Tibial nerve (tissue), 4 donors: ENCODE measurements around the gene NETO1. TPM values are rescaled to one million over a fixed set of nuclear protein-coding genes. Genes with fewer than 3 reads are reported as not detected.

Source experiments
- DNase-seq, 2 donors: peaks; one replicate each; pipeline ENCODE4 v3.0.0-alpha.2; 2019; ENCODE audit warnings: low spot score in 2 of 2
- H3K27ac ChIP-seq, 4 donors: fragments of 200-600 bp; sonication (generic) in 3 of 4; one replicate each; pipeline ENCODE4 v1.5.1; 2017 to 2019; ENCODE audit warnings: mild to moderate bottlenecking in 1 of 4
- H3K27me3 ChIP-seq, 2 donors: fragments of 200-600 bp; sonication (generic) in 1 of 2; one replicate each; pipeline versions ENCODE4 v1.5.1 to v1.6.0; 2017 to 2019
- H3K36me3 ChIP-seq, 3 donors: fragments of 200-600 bp; sonication (generic); one replicate each; pipeline ENCODE4 v1.5.1; 2018 to 2019
- H3K4me1 ChIP-seq, 4 donors: fragments of 200-600 bp; sonication (generic) in 3 of 4; one replicate each; pipeline ENCODE4 v1.5.1; 2017 to 2019
- H3K4me3 ChIP-seq, 4 donors: fragments of 200-600 bp; sonication (generic) in 3 of 4; one replicate each; pipeline ENCODE4 v1.5.1; 2017 to 2019; ENCODE audit warnings: mild to moderate bottlenecking in 1 of 4, moderate library complexity in 1 of 4
- H3K9me3 ChIP-seq, 4 donors: fragments of 200-600 bp; sonication (generic) in 3 of 4; one replicate each; pipeline ENCODE4 v1.5.1; 2017 to 2019
- EP300 ChIP-seq, 2 donors: sonication (generic); formaldehyde crosslinking; IDR thresholded peaks; one replicate each; pipeline ENCODE4 v1.6.1; 2017; ENCODE audit warnings: antibody characterized with exemption in 2 of 2, mild to moderate bottlenecking in 1 of 2
- POLR2A ChIP-seq, 2 donors: fragments of 450-650 bp; IDR thresholded peaks; one replicate each; pipeline ENCODE4 v1.6.1; 2017; ENCODE audit warnings: antibody characterized with exemption in 2 of 2, mild to moderate bottlenecking in 2 of 2, moderate library complexity in 2 of 2
- WGBS, 2 donors: methylation state at CpG; one replicate each; pipeline ENCODE4 v1.1.5; 2018; 5-methylcytosine and 5-hydroxymethylcytosine counted together
- total RNA-seq, 4 donors: library from RNA; depleted of rRNA; stranded (reverse); fragments of >200 nt; gene quantifications; one replicate each; pipeline ENCODE4 v1.1.0, GENCODE V29; 2016
- TF ChIP-seq, protein P1 (sequence below), 5 experiments: fragments of 200-600 bp in 3 of 5; fragments of 450-650 bp in 2 of 5; sonication (generic) in 3 of 5; IDR thresholded peaks; one replicate each; pipeline ENCODE4 v1.5.1; 2016 to 2019; ENCODE audit warnings: antibody characterized with exemption in 5 of 5, mild to moderate bottlenecking in 3 of 5, moderate library complexity in 2 of 5

Gene NETO1
- total RNA-seq, 4 donors from 2014 or later = 0.59 to 14.7 (median 0.64) TPM

DNA sequence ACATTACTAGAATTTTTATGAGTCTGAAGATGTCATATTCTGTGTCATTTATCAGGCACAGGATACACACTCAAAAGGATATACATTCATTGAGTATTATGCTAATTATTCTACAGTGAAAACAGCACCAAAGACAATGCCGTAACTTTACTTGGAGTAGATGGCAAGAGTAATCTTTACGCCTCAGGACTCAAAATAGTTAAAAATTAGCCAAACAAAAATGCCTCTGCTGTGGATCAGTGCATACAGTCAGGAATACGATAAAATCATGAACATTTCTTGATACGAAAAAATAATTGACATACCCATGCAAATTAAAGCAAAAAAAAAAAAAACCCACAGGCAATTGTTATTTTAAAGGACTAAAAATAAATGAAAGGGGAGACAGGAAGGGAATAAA, 129.7 kb downstream of the NETO1 start:
- TF ChIP-seq EP300 (IDR thresholded peaks at IDR 0.05) = no peak
- TF ChIP-seq, protein P1, sequence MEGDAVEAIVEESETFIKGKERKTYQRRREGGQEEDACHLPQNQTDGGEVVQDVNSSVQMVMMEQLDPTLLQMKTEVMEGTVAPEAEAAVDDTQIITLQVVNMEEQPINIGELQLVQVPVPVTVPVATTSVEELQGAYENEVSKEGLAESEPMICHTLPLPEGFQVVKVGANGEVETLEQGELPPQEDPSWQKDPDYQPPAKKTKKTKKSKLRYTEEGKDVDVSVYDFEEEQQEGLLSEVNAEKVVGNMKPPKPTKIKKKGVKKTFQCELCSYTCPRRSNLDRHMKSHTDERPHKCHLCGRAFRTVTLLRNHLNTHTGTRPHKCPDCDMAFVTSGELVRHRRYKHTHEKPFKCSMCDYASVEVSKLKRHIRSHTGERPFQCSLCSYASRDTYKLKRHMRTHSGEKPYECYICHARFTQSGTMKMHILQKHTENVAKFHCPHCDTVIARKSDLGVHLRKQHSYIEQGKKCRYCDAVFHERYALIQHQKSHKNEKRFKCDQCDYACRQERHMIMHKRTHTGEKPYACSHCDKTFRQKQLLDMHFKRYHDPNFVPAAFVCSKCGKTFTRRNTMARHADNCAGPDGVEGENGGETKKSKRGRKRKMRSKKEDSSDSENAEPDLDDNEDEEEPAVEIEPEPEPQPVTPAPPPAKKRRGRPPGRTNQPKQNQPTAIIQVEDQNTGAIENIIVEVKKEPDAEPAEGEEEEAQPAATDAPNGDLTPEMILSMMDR (IDR thresholded peaks at IDR 0.05) = no peak
- no peak for TF ChIP-seq POLR2A (IDR thresholded peaks at IDR 0.05)
- Histone ChIP-seq H3K4me3 (no peak overlapping the region), H3K27me3 (no peaks in the 10 kb centered on the region), H3K4me1 (no peaks in the 10 kb centered on the region), H3K9me3 (no peaks in the 10 kb centered on the region), H3K27ac (no peak overlapping the region), H3K36me3 (no peaks in the 10 kb centered on the region)
- no peak for DNase-seq
- 76 to 80% methylated on average over 4 of the region's 4 CpGs for WGBS, 2 donors

DNA sequence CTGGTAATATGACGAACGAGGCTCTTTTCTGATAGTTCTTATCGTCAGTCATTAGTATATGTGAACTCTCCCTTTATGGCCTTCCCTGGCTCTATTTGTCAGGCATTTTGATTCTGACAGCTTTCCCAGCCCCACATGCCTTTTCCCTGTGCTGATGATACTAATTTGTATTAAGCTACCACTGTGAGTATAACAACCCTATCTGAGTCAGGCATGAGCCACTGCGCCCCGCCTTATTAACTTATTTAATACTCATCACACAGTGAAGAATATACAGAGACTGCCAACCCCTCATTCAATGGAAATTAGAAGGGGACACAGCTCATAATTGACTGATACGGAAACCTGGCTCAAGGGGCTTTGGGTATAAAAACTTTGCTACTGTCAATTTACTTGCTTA, 140.0 kb downstream of the NETO1 start:
- TF ChIP-seq EP300 (IDR thresholded peaks at IDR 0.05) (no peak), POLR2A (IDR thresholded peaks at IDR 0.05) (no peak)
- TF ChIP-seq, protein P1 (IDR thresholded peaks at IDR 0.05) = no peak
- WGBS, 2 donors = 87 to 90% methylated on average over 6 of the region's 6 CpGs
- H3K9me3 ChIP-seq = peaks cover 0 to 11% (median 0%) of the 10 kb centered on the region in 4 donors

DNA sequence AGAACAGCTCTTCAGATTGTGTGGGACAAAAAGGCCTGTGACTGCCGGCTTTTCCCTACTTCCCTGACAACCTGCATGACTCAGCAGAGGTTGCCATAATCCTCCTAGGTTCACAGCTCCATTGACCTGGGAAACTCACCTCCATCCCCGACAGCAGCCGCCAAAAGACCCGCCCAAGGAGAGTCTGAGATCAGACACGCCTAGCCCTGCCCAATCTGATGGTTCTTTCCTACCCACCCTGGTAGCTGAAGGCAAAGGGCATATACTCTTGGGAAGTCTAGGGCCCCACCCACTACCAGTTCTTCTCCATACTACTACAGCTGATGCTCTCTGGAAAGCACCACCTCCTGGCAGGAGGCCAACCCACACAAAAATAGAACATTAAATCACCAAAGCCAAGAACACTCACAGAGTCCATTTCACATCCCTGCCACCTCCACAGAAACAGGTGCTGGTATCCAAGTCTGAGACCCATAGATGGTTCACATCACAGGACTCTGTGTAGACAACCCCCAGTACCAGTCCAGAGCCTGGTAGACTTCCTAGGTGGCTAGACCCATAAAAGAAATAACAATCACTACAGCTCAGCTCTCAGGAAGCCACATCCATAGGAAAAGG, 140.6 kb downstream of the NETO1 start:
- H3K9me3 ChIP-seq = peaks cover 0 to 11% (median 0%) of the 10 kb centered on the region in 4 donors
- DNase-seq = no peak
- H3K27me3 ChIP-seq = no peaks in the 10 kb centered on the region
- H3K36me3 ChIP-seq = no peaks in the 10 kb centered on the region
- H3K27ac ChIP-seq = no peak overlapping the region
- TF ChIP-seq, protein P1 (IDR thresholded peaks at IDR 0.05) = no peak
- TF ChIP-seq EP300 (IDR thresholded peaks at IDR 0.05) = no peak
- WGBS, 2 donors = 57% methylated on average over 5 of the region's 5 CpGs; no CpG with 5 or more reads in 1 of the 2 donors
- H3K4me3 ChIP-seq = no peak overlapping the region
- no peaks in the 10 kb centered on the region for H3K4me1 ChIP-seq

More for the DNA sequence above, 140.0 kb downstream of the NETO1 start:
- Histone ChIP-seq H3K27me3 (no peaks in the 10 kb centered on the region), H3K4me1 (no peaks in the 10 kb centered on the region), H3K36me3 (no peaks in the 10 kb centered on the region), H3K4me3 (no peak overlapping the region), H3K27ac (no peak overlapping the region)
- DNase-seq = no peak

DNA sequence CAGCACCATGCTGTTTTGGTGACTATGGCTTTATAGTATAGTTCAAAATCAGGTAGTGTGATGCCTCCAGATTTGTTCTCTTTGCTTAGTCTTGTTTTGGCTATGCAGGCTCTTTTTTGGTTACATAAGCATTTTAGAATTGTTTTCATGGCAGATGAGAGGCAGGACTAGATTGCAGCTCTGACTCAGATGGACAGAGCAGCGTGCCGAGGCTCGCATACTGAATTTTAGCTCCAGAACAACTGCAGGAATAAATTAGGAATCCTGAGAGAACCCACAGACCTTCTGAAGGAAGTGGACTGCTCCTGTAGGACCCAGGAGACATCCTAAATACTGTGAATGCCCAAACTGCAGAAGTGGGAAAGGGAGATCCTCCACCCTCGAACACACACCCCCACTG, 141.6 kb downstream of the NETO1 start:
- no peaks in the 10 kb centered on the region for H3K4me1 ChIP-seq
- H3K27ac ChIP-seq = no peak overlapping the region
- 83 to 89% methylated on average over 4 of the region's 4 CpGs for WGBS, 2 donors
- no peak overlapping the region for H3K4me3 ChIP-seq
- DNase-seq = no peak
- H3K36me3 ChIP-seq = no peaks in the 10 kb centered on the region
- TF ChIP-seq, protein P1 (IDR thresholded peaks at IDR 0.05) = no peak
- TF ChIP-seq POLR2A (IDR thresholded peaks at IDR 0.05) (no peak), EP300 (IDR thresholded peaks at IDR 0.05) (no peak)
- H3K9me3 ChIP-seq = peaks cover 0 to 11% (median 0%) of the 10 kb centered on the region in 4 donors
- H3K27me3 ChIP-seq = no peaks in the 10 kb centered on the region

DNA sequence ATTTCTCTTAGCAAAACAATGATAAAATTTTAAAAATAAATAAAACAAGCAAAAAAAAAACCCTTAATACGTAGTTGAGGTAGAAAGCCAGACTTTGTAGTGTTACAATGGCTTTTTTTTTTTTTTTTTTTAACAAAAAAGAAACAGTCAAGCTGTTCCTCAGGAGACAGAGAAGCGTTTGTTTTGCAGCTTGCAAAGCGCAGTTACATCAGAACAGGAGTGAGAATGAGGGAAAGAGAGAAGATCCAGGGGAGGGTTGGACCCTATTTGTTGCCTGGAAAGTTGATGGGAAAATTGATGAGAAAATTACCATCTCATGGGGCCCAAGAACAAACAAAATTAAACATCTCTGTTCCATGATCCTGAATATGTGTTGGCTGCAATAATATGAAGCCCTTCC, 146.5 kb downstream of the NETO1 start:
- no peak for TF ChIP-seq POLR2A (IDR thresholded peaks at IDR 0.05)
- Histone ChIP-seq H3K27me3 (no peaks in the 10 kb centered on the region), H3K4me1 (no peaks in the 10 kb centered on the region), H3K4me3 (no peak overlapping the region), H3K36me3 (no peaks in the 10 kb centered on the region), H3K27ac (no peak overlapping the region), H3K9me3 (peaks cover 0 to 4% (median 0%) of the 10 kb centered on the region in 4 donors)
- 21 to 32% methylated on average over 3 of the region's 3 CpGs for WGBS, 2 donors
- DNase-seq = no peak
